Activated CD4-positive, alpha-beta memory T cell treated with anti-CD3 and anti-CD28 coated beads, Interleukin-2, amount 10 ng/mL, durations not matched to agents 7 days and 5 days (primary cell): ENCODE measurements around the gene LMX1B. TPM values are rescaled to one million over a fixed set of nuclear protein-coding genes. Genes with fewer than 3 reads are reported as not detected.

ENCODE experiments used
- CTCF ChIA-PET: fragments of 350-600 bp; sonication (Branson Sonifier 250); formaldehyde crosslinking; loops from one replicate; lab custom pipeline; 2021; ENCODE audit warnings: antibody characterized with exemption, inconsistent platforms; lab: Charles Lee
- POLR2A ChIA-PET: fragments of 350-600 bp; sonication (Branson Sonifier 250); formaldehyde crosslinking; loops from one replicate; lab custom pipeline; 2021; ENCODE audit warnings: antibody characterized with exemption; lab: Charles Lee
- DNase-seq: peaks from one replicate; pipeline ENCODE4 v3.0.0-alpha.2; 2020
- H3K27ac Mint-ChIP-seq: one replicate; pipeline ENCODE4 v1.8.0; 2021; ENCODE audit warnings: mild to moderate bottlenecking, mixed read lengths
- H3K27me3 Mint-ChIP-seq: one replicate; pipeline ENCODE4 v1.8.0; 2021; ENCODE audit warnings: mixed read lengths
- H3K36me3 Mint-ChIP-seq: one replicate; pipeline ENCODE4 v1.8.0; 2021; ENCODE audit warnings: low read depth, mixed read lengths
- H3K4me1 Mint-ChIP-seq: one replicate; pipeline ENCODE4 v1.8.0; 2021; ENCODE audit warnings: mixed read lengths
- H3K4me3 Mint-ChIP-seq: one replicate; pipeline ENCODE4 v1.8.0; 2021; ENCODE audit warnings: mild to moderate bottlenecking, mixed read lengths
- H3K9me3 Mint-ChIP-seq: one replicate; pipeline ENCODE4 v1.8.0; 2021; ENCODE audit warnings: mixed read lengths
- total RNA-seq, 2 experiments: library from RNA; stranded (reverse); gene quantifications; one replicate each; pipeline ENCODE4 v1.2.3, GENCODE V29; 2021

The LMX1B gene
- total RNA-seq, 2 experiments from 2014 or later: not detected

DNA sequence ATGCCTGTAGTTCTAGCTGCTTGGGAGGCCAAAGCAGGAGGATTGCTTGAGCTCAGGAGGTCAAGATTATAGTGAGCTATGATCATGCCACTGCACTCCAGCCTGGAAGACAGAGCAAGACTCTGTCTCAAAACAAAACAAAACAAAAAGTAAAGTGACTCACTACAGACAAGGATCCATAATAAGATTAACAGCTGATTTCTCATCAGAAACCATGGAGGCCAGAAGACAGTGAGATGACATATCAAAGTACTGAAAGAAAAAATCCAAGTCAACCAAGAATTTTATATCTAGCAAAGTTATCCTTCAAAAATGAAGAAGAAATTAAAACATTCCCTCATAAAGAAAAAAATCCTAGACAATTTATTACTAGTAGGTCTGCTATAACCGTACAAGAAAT lies 121.8 kb downstream of the LMX1B start:
- Mint-ChIP-seq H3K27ac (no peak overlapping the region), H3K9me3 (peaks cover 9% of the 10 kb centered on the region), H3K36me3 (peaks cover 5% of the 10 kb centered on the region), H3K4me1 (no peaks in the 10 kb centered on the region), H3K4me3 (no peak overlapping the region), H3K27me3 (peaks cover 38% of the 10 kb centered on the region)
- no peak for DNase-seq
- CTCF ChIA-PET: interaction anchor here (1.1 to 1.4 kb wide), 2 partner anchors 9 to 30 kb away, joined by 3 read pairs; no protein-coding TSS in a partner anchor
- POLR2A ChIA-PET: interaction anchor here (1.3 kb wide), 1 partner anchor 12 kb away, joined by 5 read pairs; no protein-coding TSS in a partner anchor

DNA sequence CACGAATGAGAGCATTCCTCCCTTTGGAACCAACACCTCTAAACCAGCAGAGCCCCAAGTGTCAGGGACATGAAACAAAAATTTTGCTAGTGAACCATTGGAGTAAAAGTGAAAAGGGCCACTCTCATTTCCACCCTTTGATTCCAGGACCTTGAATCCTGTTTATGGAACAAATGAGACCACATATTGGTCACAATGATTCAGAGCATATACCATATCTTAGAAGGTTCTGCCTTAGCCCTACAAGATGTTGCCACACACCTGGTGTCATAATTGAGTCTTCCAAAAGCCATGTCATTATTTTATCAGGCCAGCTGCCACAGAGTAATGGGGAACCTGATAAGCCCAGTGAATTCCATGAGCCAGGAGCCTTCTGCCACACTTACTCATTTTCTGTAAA lies 124.8 kb downstream of the LMX1B start:
- no peaks in the 10 kb centered on the region for H3K4me1 Mint-ChIP-seq
- no peak overlapping the region for H3K4me3 Mint-ChIP-seq
- peaks cover 9% of the 10 kb centered on the region for H3K9me3 Mint-ChIP-seq
- H3K27me3 Mint-ChIP-seq: peaks cover 39% of the 10 kb centered on the region
- ChIA-PET POLR2A (no interaction called here), CTCF (no interaction called here)
- H3K36me3 Mint-ChIP-seq: peaks cover 5% of the 10 kb centered on the region
- H3K27ac Mint-ChIP-seq: no peak overlapping the region
- DNase-seq: no peak

DNA sequence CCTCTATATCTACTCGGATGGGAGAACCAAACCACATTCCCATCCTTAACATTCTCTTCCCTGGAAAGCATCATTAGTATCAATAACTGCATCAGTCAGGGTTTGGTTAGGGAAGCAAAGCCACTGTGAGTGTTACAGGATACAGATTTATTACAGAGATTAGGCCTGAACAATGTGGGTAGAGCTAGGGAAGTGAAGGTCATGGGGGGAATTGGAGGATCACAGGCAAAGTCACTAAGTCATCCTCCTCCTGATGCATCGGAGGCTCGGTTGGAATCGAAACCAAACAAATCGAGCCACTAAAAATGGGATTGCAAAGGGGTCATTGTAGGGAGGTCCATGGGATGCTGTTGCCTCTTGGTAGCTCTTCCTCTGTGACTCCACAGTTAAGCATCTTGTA lies 129.3 kb downstream of the LMX1B start:
- Mint-ChIP-seq H3K4me3 (no peak overlapping the region), H3K27ac (no peak overlapping the region), H3K27me3 (peaks cover 29% of the 10 kb centered on the region), H3K4me1 (peaks cover 22% of the 10 kb centered on the region), H3K9me3 (no peaks in the 10 kb centered on the region), H3K36me3 (no peaks in the 10 kb centered on the region)
- CTCF ChIA-PET: interaction anchor here (0.8 to 4.0 kb wide), 4 partner anchors 10 to 40 kb away, joined by 3 to 20 read pairs (median 6); no protein-coding TSS in a partner anchor
- POLR2A ChIA-PET: no interaction called here
- no peak for DNase-seq

DNA sequence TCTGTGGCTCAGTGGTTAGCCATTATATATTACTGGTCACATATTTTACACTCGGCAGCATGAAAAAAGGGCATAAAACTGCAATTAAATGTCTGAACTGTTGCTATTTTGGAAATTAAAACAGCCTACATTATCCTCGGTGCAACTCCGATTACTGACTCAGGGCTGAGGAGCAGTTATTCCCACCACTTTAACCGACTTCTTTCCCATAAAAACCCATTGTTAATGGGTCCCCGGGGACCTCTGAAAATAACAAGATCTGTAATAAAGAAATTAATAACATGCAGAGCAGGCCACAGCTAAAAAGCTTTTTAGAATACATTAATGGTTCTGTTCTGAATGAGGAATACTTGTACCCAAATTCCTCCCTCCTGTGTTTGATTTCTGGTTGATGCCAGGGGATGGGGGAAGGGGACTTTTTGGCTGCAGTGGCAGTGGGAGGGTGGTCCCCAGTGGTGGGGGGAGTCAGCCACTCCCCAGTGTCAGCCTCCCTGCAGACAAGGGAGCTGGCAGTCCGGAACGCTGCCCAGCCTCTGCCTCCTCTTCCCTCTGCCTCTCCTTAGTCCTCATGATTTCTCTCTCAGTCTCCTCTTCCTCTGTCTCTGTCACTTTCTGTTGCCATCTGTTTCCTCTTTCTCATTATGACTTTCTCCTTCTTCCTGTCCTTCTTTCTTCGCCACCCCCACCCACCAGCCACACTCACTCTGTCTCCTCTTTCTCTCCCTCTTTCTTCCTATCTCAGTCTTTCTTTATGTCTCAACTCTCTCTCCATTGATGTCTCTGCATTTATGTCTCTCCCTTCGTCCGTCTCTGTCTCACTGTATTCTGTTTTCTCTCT lies 132.1 kb downstream of the LMX1B start:
- peaks cover 31% of the 10 kb centered on the region for H3K27me3 Mint-ChIP-seq
- ChIA-PET CTCF (no interaction called here), POLR2A (no interaction called here)
- H3K4me3 Mint-ChIP-seq: no peak overlapping the region
- no peaks in the 10 kb centered on the region for H3K9me3 Mint-ChIP-seq
- no peak overlapping the region for H3K27ac Mint-ChIP-seq
- H3K36me3 Mint-ChIP-seq: no peaks in the 10 kb centered on the region
- peaks cover 30% of the 10 kb centered on the region for H3K4me1 Mint-ChIP-seq
- no peak for DNase-seq

Other genes starting within 250 kb of the LMX1B start
- 10 to 100 TPM; 40.8 to 41.0 TPM for gene ZBTB43, start 191.1 kb downstream of the LMX1B start, total RNA-seq
- 1 to 10 TPM; 8.2 TPM for gene ZBTB34, start 246.7 kb downstream of the LMX1B start, total RNA-seq